Muscle of back (tissue), 11 donors: ENCODE results near the gene COL19A1. TPM values are rescaled to one million over a fixed set of nuclear protein-coding genes. Genes with fewer than 3 reads are reported as not detected.

ENCODE experiments used
- DNase-seq, 3 donors: peaks; one replicate each; pipeline versions ENCODE4 v3.0.0 to v3.0.0-alpha.2; 2013
- polyA plus RNA-seq, 10 donors: library from polyadenylated mRNA; unstranded; fragments of 120-200 nt; gene quantifications; one replicate each; pipeline ENCODE4 v1.2.1, GENCODE V29; 2013; ENCODE audit not compliant: insufficient read length in 10 of 10

Gene COL19A1
- polyA plus RNA-seq, 10 donors = 1.6 to 6.2 (median 2.8) TPM

GRCh38 chr6:70168681-70169377 lies 302.5 kb downstream of the COL19A1 start:
- no peak for DNase-seq

GRCh38 chr6:70171236-70171635 lies 304.9 kb downstream of the COL19A1 start:
- DNase-seq = no peak

- no peak for DNase-seq
Measured at GRCh38 chr6:70172252-70172651, 305.9 kb downstream of the COL19A1 start.

- DNase-seq = no peak
Measured at GRCh38 chr6:70175770-70176169, 309.4 kb downstream of the COL19A1 start.

- no peak for DNase-seq
Measured at GRCh38 chr6:70176842-70177550, 310.6 kb downstream of the COL19A1 start.

GRCh38 chr6:70180183-70180900 lies 314.0 kb downstream of the COL19A1 start:
- peak in 1 of 3 donors; percentile 40 for DNase-seq

GRCh38 chr6:70180901-70181599 lies 314.7 kb downstream of the COL19A1 start:
- DNase-seq = peak in 1 of 3 donors; percentile 52

GRCh38 chr6:70183538-70183937 lies 317.2 kb downstream of the COL19A1 start:
- DNase-seq = no peak

- DNase-seq = no peak
Measured at GRCh38 chr6:70184723-70185122, 318.4 kb downstream of the COL19A1 start.

GRCh38 chr6:70186461-70186860 lies 320.1 kb downstream of the COL19A1 start:
- no peak for DNase-seq

GRCh38 chr6:70188202-70188601 lies 321.8 kb downstream of the COL19A1 start:
- DNase-seq = no peak

- peak in 1 of 3 donors; percentile 1 for DNase-seq
Measured at GRCh38 chr6:70194421-70194820, 328.1 kb downstream of the COL19A1 start.

GRCh38 chr6:70196531-70196930 lies 330.2 kb downstream of the COL19A1 start:
- DNase-seq = no peak

GRCh38 chr6:70198785-70199184 lies 332.4 kb downstream of the COL19A1 start:
- DNase-seq = no peak

- DNase-seq = no peak
Measured at GRCh38 chr6:70208235-70208790, 342.0 kb downstream of the COL19A1 start.

- no peak for DNase-seq
Measured at GRCh38 chr6:70210462-70210861, 344.1 kb downstream of the COL19A1 start.

GRCh38 chr6:70215460-70216108 lies 349.2 kb downstream of the COL19A1 start:
- no peak for DNase-seq

GRCh38 chr6:70216767-70217166 lies 350.4 kb downstream of the COL19A1 start:
- DNase-seq = no peak

- DNase-seq = no peak
Measured at GRCh38 chr6:70219943-70220613, 353.7 kb downstream of the COL19A1 start.

GRCh38 chr6:70221025-70221714 lies 354.8 kb downstream of the COL19A1 start:
- peak; percentile 9 to 59 (median 38) for DNase-seq
